Measurements from ENCODE around the gene CPXM2.

The CPXM2 gene

GRCh38 chr10:123746520-123746919 is 145.1 kb downstream of the CPXM2 start:
- TF ChIP-seq CTCF (IDR thresholded peaks at IDR 0.05): no peak
- Histone ChIP-seq H3K27ac (no peak overlapping the region), H2AFZ (no peak overlapping the region), H3K4me3 (ENCODE audit: low read depth, low read length) (no peak overlapping the region), H3K9me3 (ENCODE audit: control insufficient read depth, low read length) (no peaks in the 10 kb centered on the region), H3K9ac (no peak overlapping the region), H3K27me3 (ENCODE audit: control insufficient read depth, insufficient read depth, low read length) (no peaks in the 10 kb centered on the region), H3K4me2 (ENCODE audit: low read length) (no peak overlapping the region), H3K79me2 (no peaks in the 10 kb centered on the region), H3K4me1 (no peaks in the 10 kb centered on the region), H3K36me3 (ENCODE audit: control insufficient read depth, insufficient read depth, low read length) (no peaks in the 10 kb centered on the region)

GRCh38 chr10:123746061-123746460 is 145.5 kb downstream of the CPXM2 start:
- TF ChIP-seq CTCF (IDR thresholded peaks at IDR 0.05): no peak
- H3K27me3 ChIP-seq (ENCODE audit: control insufficient read depth, insufficient read depth, low read length): no peaks in the 10 kb centered on the region
- no peaks in the 10 kb centered on the region for H3K36me3 ChIP-seq (ENCODE audit: control insufficient read depth, insufficient read depth, low read length)
- no peaks in the 10 kb centered on the region for H3K4me1 ChIP-seq
- H3K79me2 ChIP-seq: no peaks in the 10 kb centered on the region
- H2AFZ ChIP-seq: no peak overlapping the region
- H3K4me3 ChIP-seq (ENCODE audit: low read depth, low read length): no peak overlapping the region
- H3K4me2 ChIP-seq (ENCODE audit: low read length): no peak overlapping the region
- H3K9me3 ChIP-seq (ENCODE audit: control insufficient read depth, low read length): no peaks in the 10 kb centered on the region
- H3K27ac ChIP-seq: no peak overlapping the region
- H3K9ac ChIP-seq: no peak overlapping the region

GRCh38 chr10:123744224-123744536 is 147.4 kb downstream of the CPXM2 start:
- Histone ChIP-seq H3K4me3 (ENCODE audit: low read depth, low read length) (no peak overlapping the region), H3K27ac (no peak overlapping the region), H3K9ac (no peak overlapping the region), H3K4me1 (no peaks in the 10 kb centered on the region), H3K4me2 (ENCODE audit: low read length) (no peak overlapping the region), H3K36me3 (ENCODE audit: control insufficient read depth, insufficient read depth, low read length) (no peaks in the 10 kb centered on the region), H3K9me3 (ENCODE audit: control insufficient read depth, low read length) (no peaks in the 10 kb centered on the region), H2AFZ (no peak overlapping the region), H3K79me2 (no peaks in the 10 kb centered on the region), H3K27me3 (ENCODE audit: control insufficient read depth, insufficient read depth, low read length) (no peaks in the 10 kb centered on the region)
- TF ChIP-seq CTCF (IDR thresholded peaks at IDR 0.05): no peak

- Histone ChIP-seq H3K27ac (no peak overlapping the region), H3K4me2 (ENCODE audit: low read length) (no peak overlapping the region), H3K4me3 (ENCODE audit: low read depth, low read length) (no peak overlapping the region), H3K9ac (no peak overlapping the region), H3K79me2 (no peaks in the 10 kb centered on the region), H2AFZ (no peak overlapping the region), H3K27me3 (ENCODE audit: control insufficient read depth, insufficient read depth, low read length) (no peaks in the 10 kb centered on the region), H3K4me1 (no peaks in the 10 kb centered on the region), H3K36me3 (ENCODE audit: control insufficient read depth, insufficient read depth, low read length) (no peaks in the 10 kb centered on the region), H3K9me3 (ENCODE audit: control insufficient read depth, low read length) (no peaks in the 10 kb centered on the region)
- TF ChIP-seq CTCF (IDR thresholded peaks at IDR 0.05): no peak
Observed at GRCh38 chr10:123743441-123744223, 148.0 kb downstream of the CPXM2 start.

Data from parathyroid adenoma (tissue), 2 donors.